Peyer's patch (tissue), 4 donors: Measurements from ENCODE around the gene MAPKBP1. TPM values are rescaled to one million over a fixed set of nuclear protein-coding genes. Genes with fewer than 3 reads are reported as not detected.
"Not testable (repeated sequence)": the region's sequence is repeated elsewhere in the genome, so short reads cannot be mapped to it uniquely, and the experiment has no call there.

ENCODE experiments used
- DNase-seq, 3 donors: peaks; one replicate each; pipeline ENCODE4 v3.0.0-alpha.2; 2017 to 2019
- H3K27ac ChIP-seq, 4 donors: fragments of 200-600 bp; sonication (generic); one replicate each; pipeline ENCODE4 v1.5.1; 2016 to 2019
- H3K27me3 ChIP-seq, 2 donors: fragments of 200-600 bp; sonication (generic); one replicate each; pipeline ENCODE4 v1.5.1; 2019
- H3K36me3 ChIP-seq, 3 donors: fragments of 200-600 bp; sonication (generic); one replicate each; pipeline ENCODE4 v1.5.1; 2016 to 2019
- H3K4me1 ChIP-seq, 4 donors: fragments of 200-600 bp; sonication (generic); one replicate each; pipeline ENCODE4 v1.5.1; 2016 to 2019
- H3K4me3 ChIP-seq, 4 donors: fragments of 200-600 bp; sonication (generic); 1 replicate in 3 of 4; 2 replicates in 1 of 4; pipeline ENCODE4 v1.5.1; 2016 to 2019; ENCODE audit warnings: mild to moderate bottlenecking in 1 of 4
- H3K9me3 ChIP-seq, 4 donors: fragments of 200-600 bp; sonication (generic); one replicate each; pipeline ENCODE4 v1.5.1; 2016 to 2019; ENCODE audit warnings: mild to moderate bottlenecking in 1 of 4
- CTCF ChIP-seq, 6 experiments: fragments of 450-650 bp in 4 of 6; fragments of 200-600 bp in 2 of 6; sonication (generic) in 1 of 6; IDR thresholded peaks; one replicate each; pipeline ENCODE4 v1.5.1; 2017 to 2019; ENCODE audit warnings: antibody characterized with exemption in 6 of 6, mild to moderate bottlenecking in 3 of 6, moderate library complexity in 1 of 6
- POLR2A ChIP-seq, 2 donors: fragments of 450-650 bp; IDR thresholded peaks; one replicate each; pipeline ENCODE4 v1.5.1; 2017; ENCODE audit warnings: antibody characterized with exemption in 2 of 2, mild to moderate bottlenecking in 2 of 2, moderate library complexity in 2 of 2
- total RNA-seq, 4 donors: library from RNA; depleted of rRNA; stranded (reverse); fragments of >200 nt; gene quantifications; one replicate each; pipeline ENCODE4 v1.1.0, GENCODE V29; 2016

Gene MAPKBP1
- total RNA-seq, 4 donors from 2014 or later: 29.7 to 69.8 (median 48.7) TPM

GRCh38 chr15:41829959-41830646, 55.8 kb downstream of the MAPKBP1 start:
- no peak overlapping the region for H3K4me3 ChIP-seq
- no peak for TF ChIP-seq POLR2A (IDR thresholded peaks at IDR 0.05)
- TF ChIP-seq CTCF (IDR thresholded peaks at IDR 0.05): no peak
- H3K27ac ChIP-seq: no peak overlapping the region
- peaks cover 5 to 16% (median 8%) of the 10 kb centered on the region in 4 donors for H3K4me1 ChIP-seq
- no peaks in the 10 kb centered on the region for H3K27me3 ChIP-seq
- no peak for DNase-seq
- no peaks in the 10 kb centered on the region for H3K9me3 ChIP-seq
- H3K36me3 ChIP-seq: peaks cover 0 to 12% (median 0%) of the 10 kb centered on the region in 3 donors

- not testable (repeated sequence) for H3K9me3 ChIP-seq, H3K36me3 ChIP-seq, H3K27me3 ChIP-seq, H3K27ac ChIP-seq, H3K4me3 ChIP-seq
- peaks cover 5 to 16% (median 8%) of the 10 kb centered on the region in 4 donors for H3K4me1 ChIP-seq
- DNase-seq: peak in 2 of 3 donors; percentile 27 to 67
Measured at GRCh38 chr15:41831291-41831690, 57.0 kb downstream of the MAPKBP1 start.

DNA sequence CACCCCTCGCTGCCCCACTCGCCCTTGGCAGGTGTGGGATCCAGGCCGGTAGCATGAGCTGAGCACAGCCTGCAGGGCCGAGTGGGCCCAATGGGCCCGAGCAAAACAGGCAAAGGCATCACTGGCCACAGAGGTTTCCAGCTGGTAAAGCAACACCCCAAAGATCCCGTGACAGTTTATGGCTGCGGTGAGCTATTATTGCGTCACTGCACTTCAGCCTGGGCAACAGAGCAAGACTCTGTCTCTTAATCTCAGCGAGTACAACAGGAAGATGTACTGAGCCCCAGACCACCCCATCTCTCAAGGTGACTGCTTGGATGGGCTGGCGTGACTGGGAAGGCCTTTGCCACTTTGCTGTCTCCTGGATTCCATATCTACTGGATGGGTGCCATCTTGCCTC, 57.9 kb downstream of the MAPKBP1 start:
- DNase-seq: no peak
- Histone ChIP-seq H3K27me3 (no peaks in the 10 kb centered on the region), H3K4me3 (no peak overlapping the region), H3K27ac (no peak overlapping the region), H3K4me1 (peaks cover 5 to 15% (median 8%) of the 10 kb centered on the region in 4 donors), H3K36me3 (peaks cover 0 to 10% (median 0%) of the 10 kb centered on the region in 3 donors), H3K9me3 (no peaks in the 10 kb centered on the region)
- TF ChIP-seq POLR2A (IDR thresholded peaks at IDR 0.05) (no peak), CTCF (IDR thresholded peaks at IDR 0.05) (no peak)

DNA sequence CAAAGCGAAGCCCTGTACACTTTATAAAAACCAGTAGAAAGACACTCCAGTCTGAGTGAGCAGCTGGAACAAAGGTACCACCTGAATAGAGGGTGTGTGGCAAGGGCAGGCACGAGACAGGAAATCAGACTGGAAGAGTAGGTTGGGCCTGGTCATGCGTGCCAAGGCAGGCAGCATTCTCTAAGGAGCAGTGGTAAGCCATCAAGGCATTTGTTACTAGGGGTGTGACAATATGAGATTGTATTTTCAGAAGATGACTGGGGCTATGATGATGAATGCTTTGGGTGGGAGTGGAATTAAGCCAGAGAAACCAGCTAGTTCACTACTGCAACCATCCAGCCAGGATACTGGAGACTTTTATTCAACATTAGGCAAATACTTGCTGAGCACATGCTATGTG, 58.6 kb downstream of the MAPKBP1 start:
- H3K27ac ChIP-seq: no peak overlapping the region
- TF ChIP-seq CTCF (IDR thresholded peaks at IDR 0.05): no peak
- no peak for TF ChIP-seq POLR2A (IDR thresholded peaks at IDR 0.05)
- no peaks in the 10 kb centered on the region for H3K9me3 ChIP-seq
- peaks cover 0 to 10% (median 0%) of the 10 kb centered on the region in 3 donors for H3K36me3 ChIP-seq
- no peak for DNase-seq
- H3K27me3 ChIP-seq: no peaks in the 10 kb centered on the region
- no peak overlapping the region for H3K4me3 ChIP-seq
- H3K4me1 ChIP-seq: peaks cover 2 to 12% (median 7%) of the 10 kb centered on the region in 4 donors

- peaks cover 0 to 10% (median 0%) of the 10 kb centered on the region in 3 donors for H3K36me3 ChIP-seq
Measured at GRCh38 chr15:41834096-41834495, 59.8 kb downstream of the MAPKBP1 start.

More at GRCh38 chr15:41834096-41834495, 59.8 kb downstream of the MAPKBP1 start:
- no peak for DNase-seq
- TF ChIP-seq POLR2A (IDR thresholded peaks at IDR 0.05) (no peak), CTCF (IDR thresholded peaks at IDR 0.05) (no peak)
- Histone ChIP-seq H3K9me3 (no peaks in the 10 kb centered on the region), H3K27me3 (no peaks in the 10 kb centered on the region), H3K4me1 (peaks cover 0 to 5% (median 2%) of the 10 kb centered on the region in 4 donors), H3K27ac (no peak overlapping the region), H3K4me3 (no peak overlapping the region)
